GM19467 (cell line): ENCODE data around the gene SLC23A2.

Source experiments
- ATAC-seq: cut with Tn5 transposase; IDR thresholded peaks from one replicate; pipeline ENCODE4 v1.9.1; 2021; ENCODE audit warnings: mild to moderate bottlenecking, moderate library complexity; ENCODE audit not compliant: unreplicated experiment

SLC23A2 gene

DNA sequence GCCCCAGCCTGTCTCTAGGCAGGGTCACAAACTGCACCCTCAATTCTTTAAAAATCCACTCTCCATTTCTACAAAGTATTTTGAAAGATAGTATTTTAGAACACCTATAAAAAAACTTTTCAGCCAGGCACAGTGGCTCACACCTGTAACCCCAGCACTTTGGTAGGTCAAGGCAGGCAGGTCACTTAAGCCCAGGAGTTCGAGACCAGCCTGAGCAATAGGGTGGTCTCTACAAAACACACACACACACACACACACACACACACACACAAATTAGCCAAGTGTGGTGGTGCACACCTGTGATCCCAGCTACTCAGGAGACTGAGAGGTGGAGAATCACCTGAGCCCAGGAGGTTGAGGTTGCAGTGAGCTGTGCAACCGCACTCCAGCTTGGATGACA, 30.2 kb downstream of the SLC23A2 start:
- no peak for ATAC-seq

DNA sequence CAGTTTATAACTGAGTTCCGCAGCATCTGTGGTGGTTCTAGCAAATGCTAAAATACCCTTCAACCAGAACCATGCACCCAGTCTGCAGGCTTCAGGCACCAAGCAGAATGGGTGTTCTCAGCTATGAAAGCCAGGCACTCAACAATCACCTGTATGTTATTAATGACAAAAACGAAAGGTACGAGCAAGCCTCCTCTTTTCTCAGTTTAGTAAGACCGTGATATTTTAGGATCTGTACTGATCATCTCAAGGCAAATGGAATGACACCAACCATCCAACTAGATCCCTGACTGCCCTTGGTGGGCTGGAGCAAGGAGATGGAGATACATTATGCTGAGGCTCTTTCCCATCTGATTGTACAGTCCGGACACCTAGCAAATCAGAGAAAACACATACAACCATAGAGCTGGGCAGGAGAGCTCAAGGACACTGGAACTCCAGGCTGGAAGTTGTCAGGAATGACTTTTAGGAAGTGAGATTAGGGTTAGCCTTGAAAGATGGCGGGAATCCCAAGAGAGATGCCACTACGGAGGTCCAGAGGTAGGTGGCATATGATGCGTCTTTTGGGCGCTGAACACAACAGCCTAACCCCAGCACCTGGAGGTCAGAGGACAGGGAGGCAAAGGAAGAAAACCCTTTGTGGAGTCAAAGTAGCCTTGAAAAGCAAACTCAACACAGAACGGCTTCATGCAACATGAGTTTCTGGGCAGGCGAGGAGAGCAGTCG, 33.4 kb downstream of the SLC23A2 start:
- no peak for ATAC-seq

DNA sequence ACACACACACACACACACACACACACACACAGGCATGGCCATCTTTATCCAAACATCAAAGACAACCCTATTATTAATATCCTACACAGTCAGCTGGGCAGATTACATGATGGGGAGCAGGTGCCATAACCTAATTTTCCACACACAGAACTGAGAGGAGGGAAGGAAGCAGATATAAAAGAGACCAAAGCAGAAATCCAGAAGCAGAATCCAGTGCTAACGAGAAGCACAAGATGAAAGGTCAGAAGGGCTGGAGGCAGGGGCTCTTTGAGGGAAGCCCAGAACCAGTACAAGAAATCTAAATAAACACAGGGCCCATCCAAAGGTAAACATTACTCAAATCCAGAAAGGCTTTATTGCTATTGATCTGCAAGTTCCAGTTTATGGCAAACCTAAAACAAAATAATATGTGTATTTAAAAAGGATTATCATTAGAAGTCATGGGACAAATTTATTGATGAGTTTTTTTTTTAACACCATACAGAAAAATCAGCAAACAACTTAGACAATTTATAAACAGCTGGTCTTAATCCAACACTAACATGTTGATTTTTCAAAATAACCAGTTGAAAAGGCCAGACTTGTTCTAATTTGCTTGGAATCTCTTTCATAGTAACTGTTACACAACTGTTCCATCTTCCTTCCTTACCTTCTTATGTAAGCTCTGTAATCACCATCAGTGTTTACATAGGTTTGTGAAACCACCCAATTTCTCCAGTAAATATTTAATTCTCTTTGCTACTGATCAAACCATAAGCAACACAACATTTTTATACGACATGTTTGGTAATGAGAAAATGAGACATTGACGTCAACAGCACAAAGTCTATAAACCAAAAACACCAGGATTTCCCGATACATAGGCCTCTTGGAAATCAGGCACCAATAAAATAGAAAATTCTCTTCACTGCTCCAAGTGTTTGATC, 34.2 kb downstream of the SLC23A2 start:
- ATAC-seq: no peak

DNA sequence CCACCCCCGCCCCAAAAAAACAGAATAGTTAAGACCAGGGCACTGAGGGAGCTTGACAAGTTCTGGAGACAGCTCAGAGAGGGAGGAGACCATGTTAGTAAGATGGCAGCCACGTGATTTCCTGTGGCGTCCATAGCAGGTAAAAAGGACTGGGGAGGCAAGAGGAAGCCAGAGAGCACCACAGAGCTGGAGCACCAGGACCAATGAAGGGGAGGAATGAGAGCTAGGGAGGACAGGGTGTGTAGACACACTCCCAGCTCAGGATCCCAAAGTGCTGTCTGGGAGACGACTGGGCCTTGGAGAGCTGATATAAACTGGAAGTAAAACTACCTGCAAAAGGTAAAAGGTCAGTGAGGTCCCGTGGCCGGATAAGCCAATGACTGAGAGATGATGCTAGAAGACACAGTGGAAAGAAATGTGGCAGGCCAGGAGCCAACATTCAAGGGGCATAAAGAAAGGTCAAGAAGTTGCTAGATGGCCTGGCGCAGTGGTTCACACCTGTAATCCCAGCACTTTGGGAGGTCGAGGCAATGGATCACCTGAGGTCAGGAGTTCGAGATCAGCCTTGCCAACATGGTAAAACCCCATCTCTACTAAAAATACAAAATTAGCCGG, 39.0 kb downstream of the SLC23A2 start:
- no peak for ATAC-seq

DNA sequence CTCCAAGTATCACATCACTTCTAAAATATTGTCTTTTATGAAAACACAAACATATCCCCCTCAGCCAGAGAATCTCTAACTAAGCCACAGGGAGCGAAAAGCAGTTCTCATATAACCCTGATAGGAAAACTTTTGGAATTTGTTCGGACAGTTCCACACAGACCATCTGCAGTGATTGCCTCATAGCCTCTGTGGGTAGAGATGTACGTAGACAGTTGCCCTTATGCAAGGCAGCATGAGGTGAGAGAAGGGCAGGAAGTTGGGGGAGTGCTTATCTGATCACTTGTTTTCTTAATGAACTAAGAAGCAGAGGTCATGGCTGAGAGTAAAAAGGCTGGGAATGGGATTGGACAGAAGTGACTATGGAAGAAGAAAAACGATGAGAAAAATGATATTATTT, 39.6 kb downstream of the SLC23A2 start:
- no peak for ATAC-seq

DNA sequence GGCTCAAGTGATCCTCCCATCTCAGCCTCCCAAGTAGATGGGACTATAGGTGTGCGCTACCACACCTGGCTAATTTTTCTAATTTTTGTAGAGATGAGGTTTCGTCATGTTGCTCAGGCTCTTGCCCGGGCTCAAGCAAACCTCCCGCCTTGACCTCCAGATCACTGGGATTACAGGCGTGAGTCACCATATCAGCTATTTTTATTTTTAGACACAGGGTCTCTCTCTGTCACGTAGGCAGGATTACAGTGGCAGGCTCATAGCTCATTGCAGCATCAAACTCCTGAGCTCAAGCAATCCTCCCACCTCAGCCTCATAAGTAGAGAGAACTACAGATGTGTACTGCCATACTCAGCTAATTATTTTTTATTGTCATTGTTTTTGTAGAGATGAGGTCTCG, 41.7 kb downstream of the SLC23A2 start:
- no peak for ATAC-seq

DNA sequence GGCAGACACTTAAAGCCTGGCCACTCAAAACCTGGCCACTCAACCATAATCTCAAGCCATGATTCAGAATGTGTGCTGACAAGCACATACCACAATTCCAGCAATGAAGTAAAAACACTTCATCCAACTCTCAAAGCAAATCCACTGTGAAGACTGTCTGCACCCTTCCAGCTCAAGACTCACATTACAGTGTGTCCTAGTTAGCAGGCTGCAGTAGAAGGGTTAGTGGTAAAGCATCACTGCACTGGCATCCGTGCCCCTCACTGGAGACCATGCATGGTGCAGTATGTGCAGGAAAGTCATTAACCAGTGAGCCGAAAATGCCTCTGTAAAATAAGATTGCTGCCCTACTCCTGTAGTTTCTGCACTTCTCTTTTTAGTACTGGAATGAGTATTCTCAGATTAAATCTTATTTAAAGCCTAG, 43.4 kb downstream of the SLC23A2 start:
- no peak for ATAC-seq

DNA sequence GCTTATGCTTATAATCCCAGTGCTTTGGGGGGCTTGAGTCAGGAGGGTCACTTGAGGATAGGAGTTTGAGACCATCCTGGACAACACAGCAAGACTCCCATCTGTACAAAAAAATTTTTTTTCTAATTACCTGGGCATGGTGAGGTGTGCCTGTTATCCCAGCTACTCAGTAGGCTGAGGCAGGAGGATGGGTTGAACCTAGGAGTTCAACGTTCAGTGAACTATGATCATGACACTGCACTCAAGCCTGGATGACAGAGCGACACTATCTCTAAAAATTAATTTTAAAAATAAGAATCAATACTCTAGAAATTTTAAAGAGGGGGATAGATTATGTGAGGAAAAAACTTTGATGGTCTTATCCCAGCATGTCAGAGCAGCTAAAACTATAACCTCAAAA, 44.1 kb downstream of the SLC23A2 start:
- no peak for ATAC-seq

DNA sequence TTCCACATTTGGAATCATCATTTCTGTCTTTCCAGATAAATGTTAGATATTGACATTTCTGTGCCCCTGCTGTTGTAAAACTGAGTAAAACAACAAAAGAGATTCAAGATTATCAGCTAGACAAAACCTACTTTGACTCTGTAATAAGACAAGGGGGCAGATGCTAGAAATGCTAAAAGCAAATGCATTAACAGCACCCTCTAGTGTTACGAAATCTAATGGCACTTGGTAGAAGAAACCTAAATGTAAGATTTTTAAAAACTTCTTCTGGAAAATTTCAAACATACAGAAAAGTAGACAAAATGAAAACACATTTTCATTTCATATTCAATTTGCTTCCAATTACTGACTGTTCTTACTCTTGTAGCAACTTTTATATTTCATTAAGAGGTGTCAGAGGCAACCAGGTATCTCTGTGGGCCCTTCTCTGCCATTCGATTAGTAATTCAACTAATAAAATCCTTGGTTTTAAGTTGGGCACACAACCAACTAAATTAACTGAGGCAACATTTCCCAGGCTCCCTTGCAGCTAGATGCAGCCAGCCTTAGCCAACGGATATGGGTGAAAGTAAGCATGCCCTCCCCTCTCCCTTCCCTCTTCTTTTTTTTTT, 45.0 kb downstream of the SLC23A2 start:
- ATAC-seq: no peak

DNA sequence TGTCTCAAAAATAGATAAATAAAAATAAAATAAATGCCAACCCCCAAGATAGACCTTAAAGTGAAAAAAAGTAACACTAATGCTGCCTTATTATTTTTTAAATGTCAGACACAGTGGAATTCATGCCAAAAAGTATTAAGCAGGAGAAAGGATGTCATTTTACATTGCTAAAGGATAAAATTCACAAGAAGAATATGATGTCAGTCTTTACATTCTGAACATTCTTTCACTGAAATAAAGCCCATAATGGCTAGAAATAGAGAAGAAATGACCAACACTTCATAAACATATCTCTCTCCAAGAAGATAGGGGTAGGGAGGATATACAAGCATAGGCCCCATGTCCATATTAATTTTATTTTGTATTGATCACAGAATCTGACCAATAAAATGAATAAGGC, 47.4 kb downstream of the SLC23A2 start:
- ATAC-seq: no peak

DNA sequence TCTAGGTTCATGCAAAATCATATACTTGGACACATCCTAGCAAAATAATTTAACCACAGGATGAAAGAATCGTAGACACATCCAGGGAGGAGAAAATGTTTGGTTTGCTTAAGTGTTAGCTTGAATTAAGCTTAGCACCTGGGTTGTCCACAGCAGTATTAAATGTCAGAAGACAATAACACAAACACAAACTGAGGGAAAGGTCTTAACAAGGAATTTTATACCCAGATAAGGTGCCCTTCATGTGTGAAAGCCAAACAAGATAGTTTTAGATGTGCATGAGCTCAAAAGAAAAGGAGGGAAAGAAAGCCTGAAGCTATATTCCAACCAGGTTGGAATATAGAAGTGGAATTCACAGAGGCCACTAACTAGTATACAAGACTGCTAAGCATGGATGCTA, 49.1 kb downstream of the SLC23A2 start:
- no peak for ATAC-seq

DNA sequence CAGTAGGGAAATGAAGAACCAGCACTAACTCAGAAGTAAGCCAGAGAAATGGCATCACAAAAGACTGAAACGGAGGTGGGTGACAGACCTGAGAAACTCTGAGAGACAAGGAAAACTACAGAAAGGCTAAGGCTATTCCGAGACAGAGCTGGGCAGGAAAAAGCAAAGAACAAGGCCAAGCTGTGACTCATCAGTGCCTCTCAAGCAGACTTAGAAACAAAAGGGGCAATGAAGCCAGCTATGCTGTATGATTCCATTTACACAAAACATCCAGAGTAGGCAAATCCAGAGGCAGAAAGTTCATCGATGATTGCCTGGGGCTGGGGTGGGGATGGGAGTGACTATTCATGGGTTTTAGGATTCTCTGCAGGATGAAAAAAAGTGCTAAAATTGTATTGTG, 50.0 kb downstream of the SLC23A2 start:
- ATAC-seq: no peak

DNA sequence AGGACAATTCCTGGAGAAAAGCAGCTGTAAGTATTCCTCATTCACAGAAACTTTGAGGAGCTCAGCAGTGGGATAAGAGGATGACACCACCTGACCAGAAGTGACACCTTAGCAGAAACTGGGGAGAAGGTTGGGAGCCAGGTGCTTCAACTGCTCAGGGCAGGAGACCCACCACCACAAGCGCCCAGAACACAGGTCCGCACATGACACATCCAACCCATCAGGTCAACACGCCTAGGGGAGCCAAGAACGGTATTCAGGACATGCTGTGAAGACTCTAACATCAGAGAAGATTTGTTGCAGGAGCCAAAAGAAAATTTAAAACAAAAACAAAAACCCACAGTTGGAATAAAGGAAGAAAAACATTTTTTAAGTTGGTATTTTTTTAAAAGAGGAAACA, 50.5 kb downstream of the SLC23A2 start:
- ATAC-seq: no peak

DNA sequence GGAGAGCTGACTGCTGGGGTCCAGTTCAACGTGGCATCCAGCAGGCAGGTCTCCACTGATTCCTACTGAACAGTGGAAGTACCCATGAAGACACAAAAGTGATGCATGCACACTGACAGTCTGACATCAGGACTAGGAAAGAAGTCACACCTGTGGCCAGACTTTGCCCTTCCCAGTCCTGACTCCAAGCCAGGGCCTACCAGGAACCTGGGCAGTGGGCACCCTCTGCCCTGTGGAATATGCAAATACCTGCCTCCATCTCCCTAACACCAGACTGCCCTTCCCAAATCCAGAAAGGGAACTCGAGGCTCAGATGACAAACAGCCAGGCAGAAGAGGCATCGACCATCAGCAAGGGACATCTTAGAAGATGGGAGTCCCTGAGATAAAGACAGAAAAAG, 50.9 kb downstream of the SLC23A2 start:
- no peak for ATAC-seq

DNA sequence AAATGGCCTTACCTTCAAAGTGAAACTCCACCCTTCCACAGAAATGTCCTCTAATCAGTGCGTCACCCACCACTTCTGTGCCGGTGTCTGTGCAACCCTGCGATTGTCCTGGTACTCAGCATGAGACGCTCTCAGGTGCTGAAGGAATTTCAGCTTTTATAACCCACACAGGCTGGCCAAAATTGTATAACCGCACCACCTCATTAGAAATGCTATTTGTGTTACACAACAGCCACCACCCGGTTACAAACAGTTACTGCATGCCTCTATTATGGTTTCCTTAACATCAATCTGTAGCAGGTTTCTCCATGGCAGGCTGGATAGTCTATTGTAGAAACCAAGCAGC, 51.5 kb downstream of the SLC23A2 start:
- ATAC-seq: peak; percentile 61

DNA sequence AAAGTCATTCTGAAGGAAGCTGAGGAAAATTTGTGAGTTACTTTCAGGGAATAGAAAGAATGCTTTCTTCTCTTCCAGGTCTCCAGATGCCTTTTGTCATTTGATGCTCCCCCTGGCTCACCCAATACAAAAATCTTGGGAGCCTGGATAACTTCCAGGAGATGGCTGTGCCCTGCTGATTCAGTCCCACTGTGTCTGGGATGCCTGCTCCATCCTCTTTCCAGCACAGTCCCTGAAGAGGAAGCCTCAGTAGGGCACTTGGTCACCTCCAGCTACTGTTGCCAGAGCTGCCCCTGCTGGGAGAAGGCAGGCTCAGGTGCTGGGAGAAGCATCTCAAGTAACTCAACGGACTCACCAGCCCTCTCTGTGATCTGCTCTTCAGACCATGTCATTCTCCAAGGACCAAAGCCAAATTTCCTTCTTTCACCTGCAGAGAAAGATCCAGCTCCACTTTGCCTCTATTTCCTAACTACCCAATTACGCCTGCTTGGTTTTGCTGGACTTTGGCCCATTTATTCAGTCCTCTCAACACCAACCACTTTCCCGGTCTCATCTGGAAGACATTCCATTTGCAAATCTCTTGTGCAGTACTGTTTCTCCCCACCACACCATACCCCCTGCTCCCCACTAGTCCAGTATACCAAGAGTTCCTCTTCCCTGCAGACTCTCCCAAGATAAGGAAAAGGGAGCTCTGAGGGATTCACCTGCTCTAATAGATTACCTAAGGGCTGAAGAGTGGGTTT, 53.3 kb downstream of the SLC23A2 start:
- no peak for ATAC-seq

DNA sequence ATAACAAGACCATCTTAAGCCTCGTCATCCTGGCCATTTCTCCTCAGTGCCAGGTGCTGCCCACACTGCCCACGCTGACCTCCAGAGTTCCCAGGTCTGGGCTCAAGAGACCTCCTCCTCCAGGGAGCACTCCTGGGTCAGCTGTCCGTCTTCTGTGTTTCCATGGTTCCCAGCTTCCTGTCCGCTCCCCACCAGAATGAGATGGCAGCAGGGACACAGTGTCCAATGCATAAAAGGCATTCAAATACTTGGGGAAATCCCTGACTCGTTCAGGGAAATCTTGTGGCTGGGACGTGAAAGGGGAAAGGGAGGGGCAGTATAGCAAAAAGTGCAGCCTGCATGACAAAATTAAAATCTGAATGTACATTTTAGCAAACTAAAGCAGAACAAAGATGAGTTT, 54.3 kb downstream of the SLC23A2 start:
- ATAC-seq: no peak

DNA sequence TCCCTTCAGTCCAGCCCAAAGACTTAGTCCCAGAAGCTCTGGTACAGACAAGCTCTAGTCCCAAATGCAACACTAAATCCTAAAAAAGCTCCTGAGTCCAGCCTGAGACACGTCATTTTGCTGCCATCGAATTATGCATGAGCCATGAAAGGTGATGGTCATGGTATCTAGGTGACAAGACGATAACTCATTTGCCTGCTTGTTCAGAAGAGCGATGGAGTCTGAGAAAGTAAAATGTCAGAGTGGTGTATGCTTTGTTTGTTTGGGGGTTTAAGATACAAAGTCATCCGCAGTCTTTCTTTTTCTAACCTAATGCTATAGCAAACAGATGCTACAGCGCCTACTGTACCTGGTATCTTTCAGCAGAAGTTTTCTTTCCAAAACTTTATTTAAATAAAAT, 54.7 kb downstream of the SLC23A2 start:
- ATAC-seq: no peak

DNA sequence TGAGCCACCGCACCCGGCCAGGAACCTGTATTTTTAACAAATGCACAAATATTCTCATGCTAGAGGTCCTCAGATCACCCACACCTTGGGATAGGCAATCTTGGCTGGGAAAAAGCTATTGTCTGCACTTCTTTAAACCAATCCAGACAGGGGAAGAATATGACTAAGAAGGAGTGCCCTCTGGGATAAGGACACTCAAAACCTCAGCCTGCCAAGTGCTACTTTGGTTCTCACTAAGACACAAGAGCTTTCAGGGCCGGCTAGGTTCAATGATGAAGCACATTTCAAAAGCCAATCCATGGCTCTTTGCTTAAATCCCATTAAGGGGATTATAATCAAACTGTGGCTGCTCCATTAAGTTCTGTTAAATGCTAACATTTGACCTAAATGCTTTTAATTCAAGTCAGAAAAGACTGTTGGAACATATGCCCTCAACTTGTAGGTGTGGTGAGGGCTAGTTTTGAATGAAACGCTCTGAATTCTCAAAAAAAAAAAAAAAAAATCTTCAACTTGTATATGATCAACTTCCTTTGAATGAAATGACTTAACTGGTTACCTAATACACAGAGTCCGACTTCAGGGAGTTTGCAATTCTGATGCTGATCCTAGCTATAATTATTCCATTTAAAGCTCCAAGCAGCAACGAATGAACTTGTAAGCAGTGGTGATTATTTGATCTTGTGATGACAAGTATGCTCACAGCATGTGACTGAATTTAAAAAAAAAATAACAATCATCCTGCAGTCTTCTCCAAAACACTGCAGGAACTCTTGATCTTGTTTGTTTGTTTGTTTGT, 56.6 kb downstream of the SLC23A2 start:
- ATAC-seq: no peak

DNA sequence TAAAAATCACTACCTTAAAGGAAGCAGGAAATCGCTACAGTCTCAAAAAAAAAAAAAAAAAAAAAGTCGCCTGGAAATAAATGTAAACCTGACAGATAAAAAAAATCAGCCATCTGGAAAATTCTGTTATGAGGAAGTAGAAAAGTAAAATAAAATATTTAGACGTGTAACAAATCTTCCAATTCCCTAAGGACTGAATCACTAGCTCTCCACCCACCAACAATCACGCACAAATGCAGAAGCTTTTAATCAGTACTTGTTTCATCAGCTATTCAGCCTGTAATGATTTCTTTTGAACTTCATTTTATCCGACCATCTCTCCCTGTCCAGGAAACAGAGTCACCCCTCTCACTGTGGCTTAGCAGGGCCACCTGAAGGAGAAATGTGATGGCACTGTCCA, 59.0 kb downstream of the SLC23A2 start:
- no peak for ATAC-seq
